ENCODE results near the gene COQ8A. TPM values are rescaled to one million over a fixed set of nuclear protein-coding genes. Genes with fewer than 3 reads are reported as not detected.

Gene COQ8A
- total RNA-seq, 2 donors from 2014 or later: 116 to 134 TPM

- peak in 1 of 4 donors; percentile 14 for DNase-seq
- no peak overlapping the region for H3K27ac ChIP-seq
- H3K4me1 ChIP-seq: peaks cover 43% of the 10 kb centered on the region
Observed at GRCh38 chr1:226984521-226985238, 44.6 kb downstream of the COQ8A start.

GRCh38 chr1:226985239-226985838 is 45.2 kb downstream of the COQ8A start:
- DNase-seq: no peak
- H3K4me3 ChIP-seq: no peak overlapping the region
- intact Hi-C loops (cut with DNase I): no loop called here
- no peaks in the 10 kb centered on the region for H3K27me3 ChIP-seq
- H3K27ac ChIP-seq: no peak overlapping the region
- ATAC-seq: no peak
- peaks cover 44% of the 10 kb centered on the region for H3K4me1 ChIP-seq
- 87 to 91% methylated on average over 17 to 20 of the region's 20 CpGs for WGBS, 2 donors
- H3K36me3 ChIP-seq (replicated peaks in 1 of 2; ENCODE audit: insufficient read depth in 1 of 2, low read depth in 2 of 2): peaks cover 16 to 22% of the 10 kb centered on the region in 2 donors
- no peaks in the 10 kb centered on the region for H3K9me3 ChIP-seq
- TF ChIP-seq POLR2A (IDR thresholded peaks at IDR 0.05): no peak
- TF ChIP-seq CTCF (IDR thresholded peaks at IDR 0.05): no peak

More at GRCh38 chr1:226984521-226985238, 44.6 kb downstream of the COQ8A start:
- Histone ChIP-seq H3K9me3 (no peaks in the 10 kb centered on the region), H3K4me3 (no peak overlapping the region), H3K27me3 (no peaks in the 10 kb centered on the region), H3K36me3 (replicated peaks in 1 of 2; ENCODE audit: insufficient read depth in 1 of 2, low read depth in 2 of 2) (peaks cover 16 to 22% of the 10 kb centered on the region in 2 donors)
- no peak for TF ChIP-seq CTCF (IDR thresholded peaks at IDR 0.05)
- no peak for TF ChIP-seq POLR2A (IDR thresholded peaks at IDR 0.05)
- intact Hi-C loops (cut with DNase I): no loop called here
- ATAC-seq: no peak
- WGBS, 2 donors: 72 to 87% methylated on average over 9 to 18 of the region's 18 CpGs

GRCh38 chr1:226985839-226986463 is 45.9 kb downstream of the COQ8A start:
- TF ChIP-seq POLR2A (IDR thresholded peaks at IDR 0.05) (no peak), CTCF (IDR thresholded peaks at IDR 0.05) (no peak)
- Histone ChIP-seq H3K27ac (no peak overlapping the region), H3K4me3 (no peak overlapping the region), H3K36me3 (replicated peaks in 1 of 2; ENCODE audit: insufficient read depth in 1 of 2, low read depth in 2 of 2) (peaks cover 16 to 22% of the 10 kb centered on the region in 2 donors), H3K9me3 (no peaks in the 10 kb centered on the region), H3K27me3 (no peaks in the 10 kb centered on the region), H3K4me1 (peaks cover 44% of the 10 kb centered on the region)
- ATAC-seq (no peak), DNase-seq (peak in 1 of 4 donors; percentile 17)
- intact Hi-C loops (cut with DNase I): no loop called here
- WGBS, 2 donors: 91 to 95% methylated on average over 10 to 25 of the region's 25 CpGs

- 87 to 90% methylated on average over 18 to 20 of the region's 21 CpGs for WGBS, 2 donors
- no peak for TF ChIP-seq POLR2A (IDR thresholded peaks at IDR 0.05)
- no peak for TF ChIP-seq CTCF (IDR thresholded peaks at IDR 0.05)
- Histone ChIP-seq H3K36me3 (replicated peaks in 1 of 2; ENCODE audit: insufficient read depth in 1 of 2, low read depth in 2 of 2) (peaks cover 16 to 22% of the 10 kb centered on the region in 2 donors), H3K27ac (no peak overlapping the region), H3K4me1 (peaks cover 41% of the 10 kb centered on the region), H3K9me3 (no peaks in the 10 kb centered on the region), H3K4me3 (no peak overlapping the region), H3K27me3 (no peaks in the 10 kb centered on the region)
- intact Hi-C loops (cut with DNase I): no loop called here
- DNase-seq: peak in 1 of 4 donors; percentile 17
- no peak for ATAC-seq
Observed at GRCh38 chr1:226986496-226987178, 46.5 kb downstream of the COQ8A start.
